H9 (cell line): ENCODE results near the gene PDXP. TPM values are rescaled to one million over a fixed set of nuclear protein-coding genes. Genes with fewer than 3 reads are reported as not detected.
A peak's percentile ranks its signal among the peaks of the same experiment; 100 is the strongest.

Source experiments
- DNase-seq: peaks from one replicate; pipeline ENCODE4 v3.0.0-alpha.2; 2017
- H2AFZ ChIP-seq: one replicate; pipeline ENCODE4 v1.6.1; 2013; ENCODE audit warnings: mild to moderate bottlenecking, low read length, control low read depth, moderate library complexity
- H2AK5ac ChIP-seq: 2 replicates; pipeline ENCODE4 v1.6.1; 2013; ENCODE audit warnings: low read length, control low read depth, mixed read lengths; ENCODE audit not compliant: insufficient read length
- H2BK120ac ChIP-seq: one replicate; pipeline ENCODE4 v1.6.1; 2013; ENCODE audit warnings: low read depth, mild to moderate bottlenecking, low read length, control low read depth, inconsistent platforms; ENCODE audit not compliant: poor library complexity, severe bottlenecking
- H2BK12ac ChIP-seq: 2 replicates; pipeline ENCODE4 v1.6.1; 2013; ENCODE audit warnings: low read length, control low read depth, mixed read lengths, low read depth; ENCODE audit not compliant: insufficient read length
- H2BK15ac ChIP-seq: 2 replicates; pipeline ENCODE4 v1.6.1; 2013; ENCODE audit warnings: low read depth, low read length, control low read depth
- H2BK20ac ChIP-seq: one replicate; pipeline ENCODE4 v1.6.1; 2013; ENCODE audit warnings: low read depth, mild to moderate bottlenecking, low read length, control low read depth, inconsistent platforms; ENCODE audit not compliant: poor library complexity, severe bottlenecking
- H2BK5ac ChIP-seq: 2 replicates; pipeline ENCODE4 v1.6.1; 2013; ENCODE audit warnings: low read length, control low read depth, mixed read lengths; ENCODE audit not compliant: insufficient read length
- H3K14ac ChIP-seq: 2 replicates; pipeline ENCODE4 v1.6.1; 2013; ENCODE audit warnings: low read length, control low read depth; ENCODE audit not compliant: insufficient read depth
- H3K18ac ChIP-seq: 2 replicates; pipeline ENCODE4 v1.6.1; 2013; ENCODE audit warnings: low read depth, mild to moderate bottlenecking, mixed read lengths, low read length, control low read depth; ENCODE audit not compliant: insufficient read length
- H3K23ac ChIP-seq: 2 replicates; pipeline ENCODE4 v1.6.1; 2013; ENCODE audit warnings: low read length, control low read depth, mixed read lengths, low read depth; ENCODE audit not compliant: insufficient read length
- H3K23me2 ChIP-seq: 2 replicates; pipeline ENCODE4 v1.6.1; 2013; ENCODE audit warnings: low read depth, mild to moderate bottlenecking, mixed read lengths, low read length, control low read depth; ENCODE audit not compliant: insufficient read length, poor library complexity, severe bottlenecking
- H3K27ac ChIP-seq: 2 replicates; pipeline ENCODE4 v1.5.1; 2013; ENCODE audit warnings: low read length, control low read depth, mixed read lengths, low read depth; ENCODE audit not compliant: insufficient read length
- H3K27me3 ChIP-seq: 2 replicates; pipeline ENCODE4 v1.6.1; 2013; ENCODE audit warnings: low read length, control low read depth, inconsistent platforms; ENCODE audit not compliant: insufficient read depth
- H3K4ac ChIP-seq: 2 replicates; pipeline ENCODE4 v1.6.1; 2013; ENCODE audit warnings: low read depth, mild to moderate bottlenecking, control low read depth, inconsistent platforms, low read length, moderate library complexity
- H3K4me1 ChIP-seq: 2 replicates; pipeline ENCODE4 v1.6.1; 2013; ENCODE audit warnings: low read length, control low read depth, inconsistent platforms; ENCODE audit not compliant: insufficient read depth
- H3K4me2 ChIP-seq: 2 replicates; pipeline ENCODE4 v1.6.1; 2013; ENCODE audit warnings: low read length, control low read depth, mixed read lengths; ENCODE audit not compliant: insufficient read length, insufficient read depth
- H3K56ac ChIP-seq: 2 replicates; pipeline ENCODE4 v1.6.1; 2013; ENCODE audit warnings: low read depth, mild to moderate bottlenecking, mixed read lengths, low read length, control low read depth; ENCODE audit not compliant: insufficient read length
- H3K79me1 ChIP-seq: 2 replicates; pipeline ENCODE4 v1.6.1; 2013; ENCODE audit warnings: low read depth, mild to moderate bottlenecking, moderate library complexity, low read length, control low read depth, inconsistent platforms; ENCODE audit not compliant: insufficient read depth, poor library complexity, severe bottlenecking
- H3K79me2 ChIP-seq: 2 replicates; pipeline ENCODE4 v1.6.1; 2013; ENCODE audit warnings: low read length, control low read depth, inconsistent platforms; ENCODE audit not compliant: insufficient read depth
- H3K9ac ChIP-seq: 2 replicates; pipeline ENCODE4 v1.6.1; 2013; ENCODE audit warnings: low read length, control low read depth, mixed read lengths; ENCODE audit not compliant: insufficient read length; ENCODE audit errors: extremely low read depth
- H3K9me3 ChIP-seq: one replicate; pipeline ENCODE4 v1.6.1; 2013; ENCODE audit warnings: low read depth, low read length, inconsistent platforms; ENCODE audit not compliant: control insufficient read depth
- H3T11ph ChIP-seq: one replicate; pipeline ENCODE4 v1.6.1; 2013; ENCODE audit warnings: mild to moderate bottlenecking, low read length, control low read depth, inconsistent platforms
- H4K20me1 ChIP-seq: one replicate; pipeline ENCODE4 v1.6.1; 2013; ENCODE audit not compliant: control insufficient read depth, insufficient read length, insufficient read depth
- H4K5ac ChIP-seq: 2 replicates; pipeline ENCODE4 v1.6.1; 2013; ENCODE audit warnings: low read depth, mild to moderate bottlenecking, mixed read lengths, low read length, control low read depth; ENCODE audit not compliant: insufficient read length
- H4K8ac ChIP-seq: replicated peaks from 2 replicates; pipeline ENCODE4 v1.6.1; 2013; ENCODE audit warnings: low read length, control low read depth, mixed read lengths, low read depth; ENCODE audit not compliant: insufficient read length
- H4K91ac ChIP-seq: 2 replicates; pipeline ENCODE4 v1.6.1; 2013; ENCODE audit warnings: low read depth, mild to moderate bottlenecking, moderate library complexity, mixed read lengths, low read length, control low read depth; ENCODE audit not compliant: insufficient read length
- H3K27ac Mint-ChIP-seq, 3 experiments: 2 replicates in 2 of 3; 3 replicates in 1 of 3; pipeline ENCODE4 v1.8.0; 2020 to 2021; ENCODE audit warnings: mixed read lengths in 3 of 3, mild to moderate bottlenecking in 1 of 3, moderate library complexity in 1 of 3
- H3K27me3 Mint-ChIP-seq: 2 replicates; pipeline ENCODE4 v1.8.0; 2021; ENCODE audit warnings: low read depth, mild to moderate bottlenecking, moderate library complexity, mixed read lengths
- H3K36me3 Mint-ChIP-seq, 3 experiments: 2 replicates in 2 of 3; 3 replicates in 1 of 3; pipeline ENCODE4 v1.8.0; 2020 to 2021; ENCODE audit warnings: low read depth in 3 of 3, mixed read lengths in 3 of 3; ENCODE audit not compliant: insufficient read depth in 1 of 3
- H3K4me1 Mint-ChIP-seq, 2 experiments: 2 replicates each; pipeline ENCODE4 v1.8.0; 2020; ENCODE audit warnings: mixed read lengths in 2 of 2
- H3K4me3 Mint-ChIP-seq, 2 experiments: 2 replicates in 1 of 2; 3 replicates in 1 of 2; pipeline ENCODE4 v1.8.0; 2020 to 2021; ENCODE audit warnings: mild to moderate bottlenecking in 2 of 2, mixed read lengths in 2 of 2, moderate library complexity in 1 of 2
- H3K9me3 Mint-ChIP-seq, 2 experiments: 2 replicates in 1 of 2; 3 replicates in 1 of 2; pipeline ENCODE4 v1.8.0; 2020; ENCODE audit warnings: mild to moderate bottlenecking in 2 of 2, mixed read lengths in 2 of 2, moderate library complexity in 1 of 2
- WGBS: extraction: QIAGEN DNeasy Blood & Tissue Kit; methylation state at CpG from one replicate; pipeline ENCODE4 v1.1.7; 2013; ENCODE audit warnings: missing lambda C conversion rate, low lambda C conversion rate, mixed read lengths; ENCODE audit not compliant: insufficient read length; ENCODE audit errors: extremely low coverage; 5-methylcytosine and 5-hydroxymethylcytosine counted together
- total RNA-seq: library from RNA; stranded (reverse); gene quantifications from 2 replicates; pipeline ENCODE4 v1.2.1, GENCODE V29; 2021
- TF ChIP-seq, protein P1 (sequence below): fragments of 200-600 bp; sonication (generic); conservative IDR thresholded peaks from 3 replicates; pipeline ENCODE4 v1.8.0; 2021; ENCODE audit warnings: antibody characterized with exemption, mild to moderate bottlenecking

The PDXP gene
- total RNA-seq, 1 experiment from 2014 or later = 41.0 TPM

DNA sequence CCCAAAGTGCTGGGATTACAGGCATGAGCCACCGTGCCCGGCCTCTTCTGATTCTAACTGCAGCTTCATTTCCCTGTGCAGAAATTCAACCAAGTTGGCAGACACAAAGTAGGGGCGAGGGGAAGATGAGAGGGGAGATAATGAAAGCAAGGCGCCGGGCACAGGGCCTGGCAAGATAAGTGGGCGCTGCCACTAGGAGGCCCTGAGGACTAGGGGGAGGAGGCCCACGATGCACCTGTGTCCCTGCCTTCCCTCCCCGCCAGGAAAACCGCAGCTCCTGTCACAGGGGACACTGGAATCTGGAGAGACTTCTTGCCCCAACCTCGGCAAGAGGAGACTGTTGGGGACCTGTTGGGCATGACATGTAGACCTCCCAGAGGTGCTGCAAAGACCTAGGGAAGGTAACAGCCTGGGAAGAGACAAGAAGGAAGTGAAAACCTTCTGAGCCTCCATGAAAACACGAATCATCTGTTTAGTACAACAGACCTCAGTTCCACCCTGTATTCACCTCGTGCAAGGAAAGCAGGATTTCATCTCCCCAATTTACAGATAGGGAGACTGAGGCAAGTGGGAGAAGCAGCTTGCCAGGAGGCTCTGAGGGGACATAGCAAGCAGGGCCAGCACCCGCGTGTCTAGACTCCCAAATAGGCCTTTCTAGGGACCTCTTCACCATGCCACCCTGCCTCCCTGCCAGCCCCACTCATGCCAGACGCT, 13.8 kb downstream of the PDXP start:
- no peak overlapping the region for H3K4me3 Mint-ChIP-seq
- H3K4ac ChIP-seq = no peak overlapping the region

More for the DNA sequence above, 13.8 kb downstream of the PDXP start:
- no peak overlapping the region for H2BK12ac ChIP-seq
- no peak overlapping the region for H3K23ac ChIP-seq
- H4K20me1 ChIP-seq = no peaks in the 10 kb centered on the region
- no peak overlapping the region for H2AK5ac ChIP-seq
- no peaks in the 10 kb centered on the region for H3K27me3 ChIP-seq
- H3K4me1 Mint-ChIP-seq = peaks cover 10 to 32% of the 10 kb centered on the region in 2 experiments
- H2BK15ac ChIP-seq = no peak overlapping the region
- H2BK5ac ChIP-seq = no peak overlapping the region
- H3K27me3 Mint-ChIP-seq = peaks cover 5% of the 10 kb centered on the region
- no peak overlapping the region for H2BK120ac ChIP-seq
- no peak overlapping the region for H3K18ac ChIP-seq
- no peak overlapping the region for H2BK20ac ChIP-seq
- no peak overlapping the region; a peak in 1 of 7 replicates for H3K27ac Mint-ChIP-seq
- no peak overlapping the region for H3K14ac ChIP-seq
- H3K79me1 ChIP-seq = no peaks in the 10 kb centered on the region
- no peak overlapping the region for H3K27ac ChIP-seq
- no peak overlapping the region for H3T11ph ChIP-seq
- H4K5ac ChIP-seq = no peak overlapping the region
- H3K9me3 ChIP-seq = no peaks in the 10 kb centered on the region
- no peak overlapping the region for H3K9ac ChIP-seq
- H3K4me2 ChIP-seq = no peak overlapping the region
- TF ChIP-seq, protein P1, sequence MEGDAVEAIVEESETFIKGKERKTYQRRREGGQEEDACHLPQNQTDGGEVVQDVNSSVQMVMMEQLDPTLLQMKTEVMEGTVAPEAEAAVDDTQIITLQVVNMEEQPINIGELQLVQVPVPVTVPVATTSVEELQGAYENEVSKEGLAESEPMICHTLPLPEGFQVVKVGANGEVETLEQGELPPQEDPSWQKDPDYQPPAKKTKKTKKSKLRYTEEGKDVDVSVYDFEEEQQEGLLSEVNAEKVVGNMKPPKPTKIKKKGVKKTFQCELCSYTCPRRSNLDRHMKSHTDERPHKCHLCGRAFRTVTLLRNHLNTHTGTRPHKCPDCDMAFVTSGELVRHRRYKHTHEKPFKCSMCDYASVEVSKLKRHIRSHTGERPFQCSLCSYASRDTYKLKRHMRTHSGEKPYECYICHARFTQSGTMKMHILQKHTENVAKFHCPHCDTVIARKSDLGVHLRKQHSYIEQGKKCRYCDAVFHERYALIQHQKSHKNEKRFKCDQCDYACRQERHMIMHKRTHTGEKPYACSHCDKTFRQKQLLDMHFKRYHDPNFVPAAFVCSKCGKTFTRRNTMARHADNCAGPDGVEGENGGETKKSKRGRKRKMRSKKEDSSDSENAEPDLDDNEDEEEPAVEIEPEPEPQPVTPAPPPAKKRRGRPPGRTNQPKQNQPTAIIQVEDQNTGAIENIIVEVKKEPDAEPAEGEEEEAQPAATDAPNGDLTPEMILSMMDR = 0 out of 3 replicates have a peak, but pooled peaks have one; percentile 8
- no peak overlapping the region for H2AFZ ChIP-seq
- no peak for DNase-seq
- H3K23me2 ChIP-seq = peaks cover 2% of the 10 kb centered on the region
- H3K9me3 Mint-ChIP-seq = no peaks in the 10 kb centered on the region
- H4K91ac ChIP-seq = no peak overlapping the region
- H3K79me2 ChIP-seq = no peaks in the 10 kb centered on the region
- H3K4me1 ChIP-seq = no peaks in the 10 kb centered on the region
- H4K8ac ChIP-seq = no peak overlapping the region
- no CpG with 5 or more reads among the region's 15 CpGs for WGBS
- H3K36me3 Mint-ChIP-seq = peaks cover 0 to 13% (median 0%) of the 10 kb centered on the region in 3 experiments; a peak in 3 of 7 replicates
- H3K56ac ChIP-seq = no peak overlapping the region
